GM12891 (cell line): Measurements from ENCODE around the gene ADGRE1.

Experiments
- POLR2A ChIP-seq: IDR thresholded peaks from 2 replicates; pipeline ENCODE4 v1.6.1; 2011; ENCODE audit warnings: low read depth, low read length, control low read depth
- POLR2AphosphoS5 ChIP-seq: IDR thresholded peaks from 2 replicates; pipeline ENCODE4 v1.6.1; 2011; ENCODE audit warnings: low read depth, low read length, control low read depth
- SPI1 ChIP-seq: IDR thresholded peaks from 2 replicates; pipeline ENCODE4 v1.6.1; 2011; ENCODE audit warnings: low read depth, low read length, control low read depth
- TAF1 ChIP-seq: IDR thresholded peaks from 2 replicates; pipeline ENCODE4 v1.6.1; 2011; ENCODE audit warnings: low read depth, low read length, control low read depth

DNA sequence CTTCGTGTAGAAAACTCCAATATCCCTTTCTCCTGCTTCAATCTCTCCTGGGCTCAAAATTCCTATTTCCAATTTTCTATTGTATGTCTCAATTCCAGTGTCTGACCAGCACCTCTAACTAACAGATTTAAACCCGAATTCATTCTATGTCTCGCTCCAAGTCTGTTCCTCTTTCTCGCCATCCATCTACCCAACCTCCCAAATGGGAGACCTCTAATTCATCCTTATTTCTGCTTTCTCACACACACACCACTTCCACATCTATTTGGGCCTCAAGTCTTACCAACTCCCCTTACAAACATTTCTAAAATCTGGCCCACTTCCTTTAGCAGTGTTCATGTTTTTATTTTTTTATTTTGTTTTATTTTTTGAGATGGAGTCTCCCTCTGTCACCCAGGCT lies 80.6 kb downstream of the ADGRE1 start:
- no peak for TF ChIP-seq TAF1
- no peak for TF ChIP-seq POLR2A
- TF ChIP-seq POLR2AphosphoS5 = no peak
- no peak for TF ChIP-seq SPI1
